ENCODE results near the gene CDC123.

The CDC123 gene

DNA sequence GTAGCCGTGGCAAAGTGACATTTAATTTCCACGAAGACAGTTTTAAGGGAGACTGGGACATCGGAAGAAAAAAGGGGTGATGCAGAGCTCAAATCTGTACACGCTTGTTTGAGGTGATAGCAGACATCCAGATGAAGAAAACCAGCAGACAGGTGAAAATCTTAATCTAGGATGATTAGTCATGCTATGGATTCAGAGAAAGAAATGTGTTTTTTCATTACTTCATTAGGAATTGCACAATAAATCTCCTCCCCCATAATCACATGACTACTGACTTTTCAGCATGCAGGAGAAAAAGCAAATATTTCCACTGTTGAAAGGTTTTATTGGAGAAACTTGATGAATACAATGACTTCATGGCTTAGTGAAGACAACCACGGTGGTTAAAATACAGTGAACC is 2.8 kb upstream of the CDC123 start:
- no peak overlapping the region for H3K27ac ChIP-seq (ENCODE audit: extremely low read depth, low read depth, low read length)
- no peaks in the 10 kb centered on the region for H3K9me3 ChIP-seq (ENCODE audit: control insufficient read depth, insufficient read depth, low read depth, low read length)
- no peak overlapping the region for H3K4me3 ChIP-seq (ENCODE audit: low read depth, low read length)
- CTCF ChIA-PET = interaction anchor here (1.1 kb wide), 1 partner anchor 21 kb away, joined by 4 read pairs; no protein-coding TSS in a partner anchor
- POLR2A ChIA-PET = no interaction called here
- H3K36me3 ChIP-seq (ENCODE audit: control insufficient read depth in 2 of 2, insufficient read depth in 1 of 2, low read length in 2 of 2) = peaks cover 0 to 16% of the 10 kb centered on the region in 2 experiments; a peak in 2 of 3 replicates
- H3K4me1 ChIP-seq (ENCODE audit: control insufficient read depth, insufficient read depth, low read length) = peaks cover 13% of the 10 kb centered on the region; the same call in 1 of the 2 replicates
- TF ChIP-seq ZNF660 (tag by site-specific recombination; IDR thresholded peaks at IDR 0.05) = no peak
- no peak for TF ChIP-seq ZNF521 (tag by site-specific recombination; IDR thresholded peaks at IDR 0.05)
- no peak for TF ChIP-seq ZNF791 (tag by site-specific recombination; IDR thresholded peaks at IDR 0.05)
- TF ChIP-seq, protein P1, sequence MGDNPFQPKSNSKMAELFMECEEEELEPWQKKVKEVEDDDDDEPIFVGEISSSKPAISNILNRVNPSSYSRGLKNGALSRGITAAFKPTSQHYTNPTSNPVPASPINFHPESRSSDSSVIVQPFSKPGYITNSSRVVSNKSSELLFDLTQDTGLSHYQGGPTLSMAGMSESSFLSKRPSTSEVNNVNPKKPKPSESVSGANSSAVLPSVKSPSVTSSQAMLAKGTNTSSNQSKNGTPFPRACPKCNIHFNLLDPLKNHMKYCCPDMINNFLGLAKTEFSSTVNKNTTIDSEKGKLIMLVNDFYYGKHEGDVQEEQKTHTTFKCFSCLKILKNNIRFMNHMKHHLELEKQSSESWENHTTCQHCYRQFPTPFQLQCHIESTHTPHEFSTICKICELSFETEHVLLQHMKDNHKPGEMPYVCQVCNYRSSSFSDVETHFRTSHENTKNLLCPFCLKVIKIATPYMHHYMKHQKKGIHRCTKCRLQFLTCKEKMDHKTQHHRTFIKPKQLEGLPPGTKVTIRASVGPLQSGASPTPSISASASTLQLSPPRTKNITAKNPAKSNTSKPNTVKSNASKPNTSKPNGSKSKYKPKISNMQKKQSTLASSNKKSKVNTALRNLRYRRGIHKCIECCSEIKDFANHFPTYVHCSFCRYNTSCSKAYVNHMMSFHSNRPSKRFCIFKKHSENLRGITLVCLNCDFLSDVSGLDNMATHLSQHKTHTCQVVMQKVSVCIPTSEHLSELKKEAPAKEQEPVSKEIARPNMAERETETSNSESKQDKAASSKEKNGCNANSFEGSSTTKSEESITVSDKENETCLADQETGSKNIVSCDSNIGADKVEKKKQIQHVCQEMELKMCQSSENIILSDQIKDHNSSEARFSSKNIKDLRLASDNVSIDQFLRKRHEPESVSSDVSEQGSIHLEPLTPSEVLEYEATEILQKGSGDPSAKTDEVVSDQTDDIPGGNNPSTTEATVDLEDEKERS (tag by site-specific recombination; IDR thresholded peaks at IDR 0.05) = no peak
- TF ChIP-seq ZNF248 (tag by site-specific recombination; IDR thresholded peaks at IDR 0.05) = no peak
- no peak for TF ChIP-seq ZNF701 (tag by site-specific recombination; IDR thresholded peaks at IDR 0.05)
- TF ChIP-seq ZNF394 (tag by site-specific recombination; IDR thresholded peaks at IDR 0.05; ENCODE audit: borderline replicate concordance) = no peak
- TF ChIP-seq ZNF324 (tag by site-specific recombination; IDR thresholded peaks at IDR 0.05) = 0 out of 2 replicates have a peak, but pooled peaks have one; percentile 37
- no peak for TF ChIP-seq ZNF610 (tag by site-specific recombination; IDR thresholded peaks at IDR 0.05; ENCODE audit: borderline replicate concordance)
- TF ChIP-seq ZNF600 (tag by site-specific recombination; IDR thresholded peaks at IDR 0.05) = peak; percentile 69
- TF ChIP-seq ZNF174 (tag by site-specific recombination; IDR thresholded peaks at IDR 0.05) = no peak
- TF ChIP-seq PRDM1 (tag by site-specific recombination; IDR thresholded peaks at IDR 0.05) = peak; percentile 86
- peak; percentile 57; the same call in 1 of the 2 replicates for TF ChIP-seq ZEB2 (tag by site-specific recombination; IDR thresholded peaks at IDR 0.05)
- no peak for TF ChIP-seq ZNF416 (tag by site-specific recombination; IDR thresholded peaks at IDR 0.05)
- TF ChIP-seq ZNF629 (tag by site-specific recombination; IDR thresholded peaks at IDR 0.05) = peak; percentile 58
- 0 out of 2 replicates have a peak, but pooled peaks have one; percentile 31 for TF ChIP-seq KLF16 (tag by site-specific recombination; IDR thresholded peaks at IDR 0.05)
- TF ChIP-seq ZNF777 (tag by site-specific recombination; IDR thresholded peaks at IDR 0.05; ENCODE audit: borderline replicate concordance) = no peak
- TF ChIP-seq ZNF514 (tag by site-specific recombination; IDR thresholded peaks at IDR 0.05) = no peak
- no peak for TF ChIP-seq ZNF561 (tag by site-specific recombination; IDR thresholded peaks at IDR 0.05; ENCODE audit: borderline replicate concordance)
- TF ChIP-seq ZFHX2 (tag by site-specific recombination; conservative IDR thresholded peaks at IDR 0.05) = no peak; the same call in 1 of the 2 replicates
- no peak for TF ChIP-seq ZNF670 (tag by site-specific recombination; IDR thresholded peaks at IDR 0.05; ENCODE audit: low read depth)
- TF ChIP-seq ZNF549 (tag by site-specific recombination; IDR thresholded peaks at IDR 0.05) = no peak
- TF ChIP-seq SP7 (tag by site-specific recombination; IDR thresholded peaks at IDR 0.05) = peak; percentile 38; the same call in 1 of the 2 replicates
- TF ChIP-seq, protein P2, sequence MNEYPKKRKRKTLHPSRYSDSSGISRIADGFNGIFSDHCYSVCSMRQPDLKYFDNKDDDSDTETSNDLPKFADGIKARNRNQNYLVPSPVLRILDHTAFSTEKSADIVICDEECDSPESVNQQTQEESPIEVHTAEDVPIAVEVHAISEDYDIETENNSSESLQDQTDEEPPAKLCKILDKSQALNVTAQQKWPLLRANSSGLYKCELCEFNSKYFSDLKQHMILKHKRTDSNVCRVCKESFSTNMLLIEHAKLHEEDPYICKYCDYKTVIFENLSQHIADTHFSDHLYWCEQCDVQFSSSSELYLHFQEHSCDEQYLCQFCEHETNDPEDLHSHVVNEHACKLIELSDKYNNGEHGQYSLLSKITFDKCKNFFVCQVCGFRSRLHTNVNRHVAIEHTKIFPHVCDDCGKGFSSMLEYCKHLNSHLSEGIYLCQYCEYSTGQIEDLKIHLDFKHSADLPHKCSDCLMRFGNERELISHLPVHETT (tag by site-specific recombination; IDR thresholded peaks at IDR 0.05) = no peak
- no peak for TF ChIP-seq ZNF510 (tag by site-specific recombination; IDR thresholded peaks at IDR 0.05; ENCODE audit: insufficient replicate concordance)
- TF ChIP-seq, protein P3, sequence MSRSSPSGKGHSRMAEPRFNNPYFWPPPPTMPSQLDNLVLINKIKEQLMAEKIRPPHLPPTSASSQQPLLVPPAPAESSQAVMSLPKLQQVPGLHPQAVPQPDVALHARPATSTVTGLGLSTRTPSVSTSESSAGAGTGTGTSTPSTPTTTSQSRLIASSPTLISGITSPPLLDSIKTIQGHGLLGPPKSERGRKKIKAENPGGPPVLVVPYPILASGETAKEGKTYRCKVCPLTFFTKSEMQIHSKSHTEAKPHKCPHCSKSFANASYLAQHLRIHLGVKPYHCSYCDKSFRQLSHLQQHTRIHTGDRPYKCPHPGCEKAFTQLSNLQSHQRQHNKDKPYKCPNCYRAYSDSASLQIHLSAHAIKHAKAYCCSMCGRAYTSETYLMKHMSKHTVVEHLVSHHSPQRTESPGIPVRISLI (tag by site-specific recombination; IDR thresholded peaks at IDR 0.05) = 0 out of 2 replicates have a peak, but pooled peaks have one; percentile 21
- TF ChIP-seq, protein P4, sequence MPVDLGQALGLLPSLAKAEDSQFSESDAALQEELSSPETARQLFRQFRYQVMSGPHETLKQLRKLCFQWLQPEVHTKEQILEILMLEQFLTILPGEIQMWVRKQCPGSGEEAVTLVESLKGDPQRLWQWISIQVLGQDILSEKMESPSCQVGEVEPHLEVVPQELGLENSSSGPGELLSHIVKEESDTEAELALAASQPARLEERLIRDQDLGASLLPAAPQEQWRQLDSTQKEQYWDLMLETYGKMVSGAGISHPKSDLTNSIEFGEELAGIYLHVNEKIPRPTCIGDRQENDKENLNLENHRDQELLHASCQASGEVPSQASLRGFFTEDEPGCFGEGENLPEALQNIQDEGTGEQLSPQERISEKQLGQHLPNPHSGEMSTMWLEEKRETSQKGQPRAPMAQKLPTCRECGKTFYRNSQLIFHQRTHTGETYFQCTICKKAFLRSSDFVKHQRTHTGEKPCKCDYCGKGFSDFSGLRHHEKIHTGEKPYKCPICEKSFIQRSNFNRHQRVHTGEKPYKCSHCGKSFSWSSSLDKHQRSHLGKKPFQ (tag by site-specific recombination; IDR thresholded peaks at IDR 0.05) = no peak
- TF ChIP-seq ZBTB17 (tag by site-specific recombination; IDR thresholded peaks at IDR 0.05) = peak; percentile 56
- no peak; the same call in 1 of the 2 replicates for TF ChIP-seq ZNF184 (tag by site-specific recombination; IDR thresholded peaks at IDR 0.05)
- TF ChIP-seq SCRT1 (tag by site-specific recombination; IDR thresholded peaks at IDR 0.05; ENCODE audit: borderline replicate concordance) = peak; percentile 22; the same call in 1 of the 2 replicates
- no peak for TF ChIP-seq ZNF785 (tag by site-specific recombination; IDR thresholded peaks at IDR 0.05)
- no peak for TF ChIP-seq ZNF121 (tag by site-specific recombination; IDR thresholded peaks at IDR 0.05)
- no peak for TF ChIP-seq ZNF214 (tag by site-specific recombination; IDR thresholded peaks at IDR 0.05; ENCODE audit: borderline replicate concordance)

Measured in HEK293 (cell line).